ENCODE data around the gene SHISA2. TPM values are rescaled to one million over a fixed set of nuclear protein-coding genes. Genes with fewer than 3 reads are reported as not detected.

SHISA2 gene
- total and polyA plus RNA-seq, 4 donors = 0.68 to 20.1 (median 8.8) TPM

GRCh38 chr13:26030331-26030730 lies 21.5 kb downstream of the SHISA2 start:
- 76 to 89% methylated on average over 4 of the region's 4 CpGs for WGBS, 2 donors

GRCh38 chr13:26029581-26030136 lies 22.2 kb downstream of the SHISA2 start:
- no peak for DNase-seq
- H3K36me3 ChIP-seq (ENCODE audit: control insufficient read depth in 4 of 4, insufficient read depth in 4 of 4, low read length in 4 of 4) = no peaks in the 10 kb centered on the region
- peaks cover 0 to 3% (median 1%) of the 10 kb centered on the region in 4 donors for H3K9me3 ChIP-seq (ENCODE audit: control insufficient read depth in 4 of 4, insufficient read depth in 3 of 4, low read length in 3 of 4)
- ATAC-seq (ENCODE audit: insufficient read depth, low FRiP score) = no peak
- TF ChIP-seq CTCF (IDR thresholded peaks at IDR 0.05; ENCODE audit: control extremely low read depth, extremely low read depth) = no peak
- H3K27me3 ChIP-seq (ENCODE audit: control insufficient read depth in 3 of 3, insufficient read depth in 3 of 3, low read length in 2 of 3) = no peaks in the 10 kb centered on the region
- H3K27ac ChIP-seq (ENCODE audit: low read depth in 1 of 2, low read length in 1 of 2) = no peak overlapping the region
- H3K9ac ChIP-seq (ENCODE audit: insufficient read depth in 1 of 2, low read length in 2 of 2) = no peak overlapping the region
- WGBS, 2 donors = 93 to 94% methylated on average over 4 of the region's 4 CpGs
- H3K4me1 ChIP-seq (ENCODE audit: control insufficient read depth in 5 of 5, insufficient read depth in 5 of 5, low read length in 5 of 5) = peaks cover 0 to 14% (median 0%) of the 10 kb centered on the region in 5 donors
- H3K4me3 ChIP-seq = no peak overlapping the region

More at GRCh38 chr13:26030331-26030730, 21.5 kb downstream of the SHISA2 start:
- Histone ChIP-seq H3K36me3 (ENCODE audit: control insufficient read depth in 4 of 4, insufficient read depth in 4 of 4, low read length in 4 of 4) (no peaks in the 10 kb centered on the region), H3K9ac (ENCODE audit: insufficient read depth in 1 of 2, low read length in 2 of 2) (no peak overlapping the region), H3K9me3 (ENCODE audit: control insufficient read depth in 4 of 4, insufficient read depth in 3 of 4, low read length in 3 of 4) (peaks cover 0 to 3% (median 1%) of the 10 kb centered on the region in 4 donors), H3K4me1 (ENCODE audit: control insufficient read depth in 5 of 5, insufficient read depth in 5 of 5, low read length in 5 of 5) (peaks cover 0 to 13% (median 0%) of the 10 kb centered on the region in 5 donors), H3K4me3 (no peak overlapping the region), H3K27ac (ENCODE audit: low read depth in 1 of 2, low read length in 1 of 2) (no peak overlapping the region), H3K27me3 (ENCODE audit: control insufficient read depth in 3 of 3, insufficient read depth in 3 of 3, low read length in 2 of 3) (no peaks in the 10 kb centered on the region)
- TF ChIP-seq CTCF (IDR thresholded peaks at IDR 0.05; ENCODE audit: control extremely low read depth, extremely low read depth) = no peak
- ATAC-seq (ENCODE audit: insufficient read depth, low FRiP score) (no peak), DNase-seq (no peak)

- 65 to 82% methylated on average over 4 of the region's 4 CpGs for WGBS, 2 donors
- Histone ChIP-seq H3K27ac (ENCODE audit: low read depth in 1 of 2, low read length in 1 of 2) (no peak overlapping the region), H3K27me3 (ENCODE audit: control insufficient read depth in 3 of 3, insufficient read depth in 3 of 3, low read length in 2 of 3) (no peaks in the 10 kb centered on the region), H3K36me3 (ENCODE audit: control insufficient read depth in 4 of 4, insufficient read depth in 4 of 4, low read length in 4 of 4) (no peaks in the 10 kb centered on the region), H3K4me1 (ENCODE audit: control insufficient read depth in 5 of 5, insufficient read depth in 5 of 5, low read length in 5 of 5) (peaks cover 4 to 36% (median 13%) of the 10 kb centered on the region in 5 donors), H3K9ac (ENCODE audit: insufficient read depth in 1 of 2, low read length in 2 of 2) (no peak overlapping the region), H3K9me3 (ENCODE audit: control insufficient read depth in 4 of 4, insufficient read depth in 3 of 4, low read length in 3 of 4) (peaks cover 0 to 2% (median under 1%) of the 10 kb centered on the region in 4 donors), H3K4me3 (no peak overlapping the region)
- no peak for ATAC-seq (ENCODE audit: insufficient read depth, low FRiP score)
- no peak for TF ChIP-seq CTCF (IDR thresholded peaks at IDR 0.05; ENCODE audit: control extremely low read depth, extremely low read depth)
- peak in 1 of 3 donors; percentile 26 for DNase-seq
These were observed 25.6 kb downstream of the SHISA2 start for GRCh38 chr13:26026211-26026610.

GRCh38 chr13:26025771-26026170 lies 26.0 kb downstream of the SHISA2 start:
- DNase-seq = no peak
- peaks cover 0 to 3% (median 1%) of the 10 kb centered on the region in 4 donors for H3K36me3 ChIP-seq (ENCODE audit: control insufficient read depth in 4 of 4, insufficient read depth in 4 of 4, low read length in 4 of 4)
- TF ChIP-seq CTCF (IDR thresholded peaks at IDR 0.05; ENCODE audit: control extremely low read depth, extremely low read depth) = no peak
- WGBS, 2 donors = 91 to 95% methylated on average over 4 of the region's 4 CpGs
- no peak overlapping the region for H3K27ac ChIP-seq (ENCODE audit: low read depth in 1 of 2, low read length in 1 of 2)
- peaks cover 0 to 1% (median under 1%) of the 10 kb centered on the region in 4 donors for H3K9me3 ChIP-seq (ENCODE audit: control insufficient read depth in 4 of 4, insufficient read depth in 3 of 4, low read length in 3 of 4)
- peaks cover 4 to 36% (median 13%) of the 10 kb centered on the region in 5 donors for H3K4me1 ChIP-seq (ENCODE audit: control insufficient read depth in 5 of 5, insufficient read depth in 5 of 5, low read length in 5 of 5)
- no peak overlapping the region for H3K9ac ChIP-seq (ENCODE audit: insufficient read depth in 1 of 2, low read length in 2 of 2)
- no peak for ATAC-seq (ENCODE audit: insufficient read depth, low FRiP score)
- no peak overlapping the region for H3K4me3 ChIP-seq
- H3K27me3 ChIP-seq (ENCODE audit: control insufficient read depth in 3 of 3, insufficient read depth in 3 of 3, low read length in 2 of 3) = no peaks in the 10 kb centered on the region
